ENCODE data around the gene SLC25A24.

- TF ChIP-seq PATZ1 (CRISPR knock-in tag; IDR thresholded peaks at IDR 0.05; ENCODE audit: borderline replicate concordance) (no peak), ZNF8 (CRISPR knock-in tag; IDR thresholded peaks at IDR 0.05) (no peak), ZNF70 (CRISPR knock-in tag; IDR thresholded peaks at IDR 0.05) (no peak), ESRRG (CRISPR knock-in tag; IDR thresholded peaks at IDR 0.05) (no peak), RARB (CRISPR knock-in tag; IDR thresholded peaks at IDR 0.05) (no peak), ZNF565 (CRISPR knock-in tag; conservative IDR thresholded peaks at IDR 0.05; ENCODE audit: low read depth) (no peak), ZC3H10 (CRISPR knock-in tag; IDR thresholded peaks at IDR 0.05) (no peak), PPARA (CRISPR knock-in tag; IDR thresholded peaks at IDR 0.05; ENCODE audit: borderline replicate concordance) (no peak), TSHZ2 (CRISPR knock-in tag; IDR thresholded peaks at IDR 0.05) (no peak), ARNTL (CRISPR knock-in tag; IDR thresholded peaks at IDR 0.05; ENCODE audit: borderline replicate concordance, low read depth) (no peak)
Measured at GRCh38 chr1:108182959-108183700, 17.0 kb downstream of the SLC25A24 start.
